Cerebellar cortex (tissue), 1 donor: ENCODE results near the gene MOB3C.
A peak's percentile ranks its signal among the peaks of the same experiment; 100 is the strongest.

Experiments used
- DNase-seq: peaks from one replicate; pipeline ENCODE4 v3.0.0-alpha.2; 2015; ENCODE audit warnings: low spot score

MOB3C gene

GRCh38 chr1:46575300-46575699 lies 41.3 kb downstream of the MOB3C start:
- peak; percentile 66 for DNase-seq

- no peak for DNase-seq
Observed at GRCh38 chr1:46571691-46572225, 44.9 kb downstream of the MOB3C start.

GRCh38 chr1:46569884-46570725 lies 46.5 kb downstream of the MOB3C start:
- no peak for DNase-seq

DNA sequence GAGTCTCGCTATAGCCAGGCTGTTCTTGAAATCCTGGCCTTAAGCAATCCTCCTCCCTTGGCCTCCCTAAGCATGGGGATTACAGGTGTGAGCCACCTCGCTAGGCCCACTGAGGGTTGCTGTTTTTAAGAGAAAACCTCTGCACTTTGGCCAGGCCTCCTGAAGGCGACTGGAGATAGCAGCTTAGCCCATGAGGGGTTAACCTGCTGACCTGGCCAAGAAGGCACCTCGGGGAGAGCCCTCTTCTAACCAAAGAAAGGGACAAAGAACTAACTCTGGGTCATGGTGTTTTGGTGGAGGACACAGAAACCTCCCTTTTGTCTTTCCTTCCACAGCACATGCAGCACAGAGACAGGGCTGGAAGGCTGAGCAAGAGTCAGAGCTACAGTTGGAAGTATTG lies 47.5 kb downstream of the MOB3C start:
- DNase-seq = no peak

DNA sequence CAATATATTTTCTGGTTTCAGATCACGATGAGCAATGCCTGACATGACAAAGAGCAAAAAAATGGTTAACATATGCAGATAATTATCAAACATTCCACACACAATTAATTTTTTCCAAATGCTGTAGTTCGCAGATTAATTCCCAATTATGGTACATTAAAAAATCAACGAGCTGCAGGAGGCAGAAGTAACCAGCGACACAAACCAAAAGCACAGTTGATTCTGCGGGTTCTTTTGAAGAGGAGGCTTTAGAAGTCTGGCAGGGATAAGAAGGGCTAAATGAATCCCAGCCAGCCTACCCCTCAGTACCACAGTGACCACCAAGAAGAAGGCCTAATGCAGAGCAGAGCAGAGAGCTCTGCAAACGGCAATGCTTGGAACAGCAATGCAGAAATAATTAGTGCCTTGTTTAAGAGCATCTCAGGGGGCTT lies 48.1 kb downstream of the MOB3C start:
- no peak for DNase-seq

- no peak for DNase-seq
Observed at GRCh38 chr1:46563341-46563740, 53.3 kb downstream of the MOB3C start.

GRCh38 chr1:46562498-46562897 lies 54.1 kb downstream of the MOB3C start:
- no peak for DNase-seq

DNA sequence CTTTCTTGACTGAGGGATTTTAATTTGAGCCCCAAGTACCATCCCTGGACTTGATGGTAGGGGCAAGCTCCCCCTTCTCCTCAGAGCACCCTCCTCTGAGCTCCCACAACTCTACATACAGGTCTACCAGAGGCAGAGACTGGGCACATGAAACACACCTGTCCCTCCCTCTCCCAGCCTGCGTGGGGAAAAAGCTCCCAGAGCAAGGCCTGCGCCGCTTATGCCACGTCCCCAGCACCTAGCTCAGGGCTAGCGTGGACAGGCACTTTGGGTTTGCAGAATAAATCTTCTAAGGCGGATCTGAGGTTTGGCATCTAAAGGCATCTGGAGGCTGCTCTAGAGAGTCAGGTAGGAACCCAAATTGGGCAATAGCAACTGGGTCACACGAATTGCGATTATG lies 57.6 kb downstream of the MOB3C start:
- no peak for DNase-seq

DNA sequence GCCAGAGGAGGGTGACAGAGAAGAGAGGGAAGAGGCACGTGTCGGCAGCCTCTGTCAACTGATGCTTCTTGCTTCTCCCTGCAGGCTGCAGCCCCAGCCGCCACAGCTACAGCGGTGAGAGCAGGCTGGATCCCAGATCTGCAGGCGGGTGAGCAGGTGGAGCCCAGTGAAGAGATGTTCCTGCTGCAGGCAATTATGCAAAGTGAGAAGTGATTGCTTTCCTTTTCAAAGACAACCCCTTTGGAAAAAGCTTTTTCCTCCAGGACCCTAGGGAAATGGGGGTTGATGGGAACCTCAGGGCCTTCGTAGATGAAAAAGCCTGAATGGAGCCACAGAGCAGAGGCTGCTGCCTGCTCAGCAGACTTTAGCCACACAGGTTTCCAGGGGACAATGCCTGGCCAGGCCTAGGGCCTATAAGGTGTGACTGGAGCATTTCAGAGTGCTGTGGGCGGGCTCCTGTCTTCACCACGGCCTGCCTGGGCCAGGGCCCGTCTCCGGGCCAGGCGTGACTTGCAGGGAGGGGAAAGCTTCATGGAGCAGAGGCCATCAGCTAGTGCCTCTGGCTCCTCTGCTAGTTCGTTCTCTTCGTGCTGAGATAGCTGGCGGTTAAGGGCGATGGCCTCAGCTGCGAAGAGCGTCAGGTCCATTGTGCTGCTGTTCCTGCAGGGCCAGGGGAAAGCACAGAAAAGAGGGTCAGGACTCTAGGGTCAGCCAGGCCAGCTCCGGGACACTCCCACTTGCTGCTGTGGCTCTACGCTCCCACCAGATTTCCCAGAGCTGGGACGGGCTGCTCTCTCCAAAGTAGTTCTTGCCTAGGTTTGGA lies 58.3 kb downstream of the MOB3C start:
- DNase-seq = no peak
